ENCODE data around the gene RPL37. TPM values are rescaled to one million over a fixed set of nuclear protein-coding genes. Genes with fewer than 3 reads are reported as not detected.
"Not testable (repeated sequence)": the region's sequence is repeated elsewhere in the genome, so short reads cannot be mapped to it uniquely, and the experiment has no call there.

RPL37 gene
- 916 TPM for total RNA-seq (2021; ENCODE audit: unreplicated experiment)
- 2,029 TPM for polyA plus RNA-seq (2012; ENCODE audit: insufficient read length)
- percentile 99 among the genes with signal in this experiment for Bru-seq, nascent RNA
- BruChase-seq, experiment 1, labeled RNA remaining after a 2-hour chase: percentile 96 among the genes with signal in this experiment
- BruChase-seq, experiment 2, labeled RNA remaining after a 6-hour chase: percentile 92 among the genes with signal in this experiment
- long read RNA-seq, full-length matches to known transcripts: 132 of 1,938 reads
- long read RNA-seq, partial matches to known transcripts: 1,797 of 1,938 reads
- long read RNA-seq, other reads (novel, unspliced or antisense): 9 of 1,938 reads

- TF ChIP-seq SIN3A (IDR thresholded peaks at IDR 0.05; ENCODE audit: borderline replicate concordance, insufficient read depth, low read depth, low read length) (peak; percentile 67; the same call in 1 of the 2 replicates), TCF7L2 (IDR thresholded peaks at IDR 0.05; ENCODE audit: low read depth, low read length) (peak; percentile 94), CTCF (IDR thresholded peaks at IDR 0.05) (no peak), POLR2AphosphoS5 (IDR thresholded peaks at IDR 0.05; ENCODE audit: low read depth, low read length) (peak; percentile 100)
- TF ChIP-seq, protein P1, sequence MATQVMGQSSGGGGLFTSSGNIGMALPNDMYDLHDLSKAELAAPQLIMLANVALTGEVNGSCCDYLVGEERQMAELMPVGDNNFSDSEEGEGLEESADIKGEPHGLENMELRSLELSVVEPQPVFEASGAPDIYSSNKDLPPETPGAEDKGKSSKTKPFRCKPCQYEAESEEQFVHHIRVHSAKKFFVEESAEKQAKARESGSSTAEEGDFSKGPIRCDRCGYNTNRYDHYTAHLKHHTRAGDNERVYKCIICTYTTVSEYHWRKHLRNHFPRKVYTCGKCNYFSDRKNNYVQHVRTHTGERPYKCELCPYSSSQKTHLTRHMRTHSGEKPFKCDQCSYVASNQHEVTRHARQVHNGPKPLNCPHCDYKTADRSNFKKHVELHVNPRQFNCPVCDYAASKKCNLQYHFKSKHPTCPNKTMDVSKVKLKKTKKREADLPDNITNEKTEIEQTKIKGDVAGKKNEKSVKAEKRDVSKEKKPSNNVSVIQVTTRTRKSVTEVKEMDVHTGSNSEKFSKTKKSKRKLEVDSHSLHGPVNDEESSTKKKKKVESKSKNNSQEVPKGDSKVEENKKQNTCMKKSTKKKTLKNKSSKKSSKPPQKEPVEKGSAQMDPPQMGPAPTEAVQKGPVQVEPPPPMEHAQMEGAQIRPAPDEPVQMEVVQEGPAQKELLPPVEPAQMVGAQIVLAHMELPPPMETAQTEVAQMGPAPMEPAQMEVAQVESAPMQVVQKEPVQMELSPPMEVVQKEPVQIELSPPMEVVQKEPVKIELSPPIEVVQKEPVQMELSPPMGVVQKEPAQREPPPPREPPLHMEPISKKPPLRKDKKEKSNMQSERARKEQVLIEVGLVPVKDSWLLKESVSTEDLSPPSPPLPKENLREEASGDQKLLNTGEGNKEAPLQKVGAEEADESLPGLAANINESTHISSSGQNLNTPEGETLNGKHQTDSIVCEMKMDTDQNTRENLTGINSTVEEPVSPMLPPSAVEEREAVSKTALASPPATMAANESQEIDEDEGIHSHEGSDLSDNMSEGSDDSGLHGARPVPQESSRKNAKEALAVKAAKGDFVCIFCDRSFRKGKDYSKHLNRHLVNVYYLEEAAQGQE (IDR thresholded peaks at IDR 0.05; ENCODE audit: insufficient read depth in 1 of 2, low read depth in 2 of 2, low read length in 1 of 2): peak; percentile 34 to 45; a peak in 3 of 4 replicates
- Histone ChIP-seq H3K4me3 (ENCODE audit: low read depth in 2 of 2, low read length in 2 of 2) (peak within 1 kb of the TSS; percentile 97 to 100), H3K9me3 (ENCODE audit: control insufficient read depth, insufficient read depth, low read depth, low read length) (no peaks in the 10 kb centered on the region), H3K27ac (ENCODE audit: low read length) (peak within 1 kb of the TSS; percentile 99), H3K27me3 (ENCODE audit: control insufficient read depth, insufficient read depth, low read length) (no peaks in the 10 kb centered on the region), H3K4me1 (ENCODE audit: control insufficient read depth, insufficient read depth, low read length) (peaks cover 18% of the 10 kb centered on the region), H3K36me3 (ENCODE audit: control insufficient read depth, insufficient read depth, low read length) (peaks cover 41% of the 10 kb centered on the region)
- ATAC-seq (peak; percentile 99), DNase-seq (ENCODE audit: low read depth, low spot score) (peak; percentile 92)
- in situ Hi-C loops (cut with HindIII; ENCODE audit: low pct_unique_long_range_greater_than_20kb, low sequenced_read_pairs) (no loop called here), intact Hi-C loops (cut with micrococcal nuclease; ENCODE audit: unreplicated experiment) (no loop called here)
- ChIA-PET POLR2A (interaction anchor here (0.8 kb wide), 1 partner anchor 44 kb away, joined by 3 read pairs; no protein-coding TSS in a partner anchor), CTCF (no interaction called here)
- TSS peak; percentile 99 for BruUV-seq (replicated peaks)
These were observed at the start of gene RPL37 for GRCh38 chr5:40834849-40835787. TSS of gene RPL37 (minus strand) at chr5:40835222. CDS start at chr5:40835185, 37 bp downstream.

- in situ Hi-C loops (cut with HindIII; ENCODE audit: low pct_unique_long_range_greater_than_20kb, low sequenced_read_pairs); intact Hi-C loops (cut with micrococcal nuclease; ENCODE audit: unreplicated experiment); H3K9me3 ChIP-seq (ENCODE audit: control insufficient read depth, insufficient read depth, low read depth, low read length); ATAC-seq; POLR2A ChIA-PET; H3K36me3 ChIP-seq (ENCODE audit: control insufficient read depth, insufficient read depth, low read length); H3K4me1 ChIP-seq (ENCODE audit: control insufficient read depth, insufficient read depth, low read length); CTCF ChIA-PET; H3K27ac ChIP-seq (ENCODE audit: low read length); BruUV-seq (replicated peaks); H3K27me3 ChIP-seq (ENCODE audit: control insufficient read depth, insufficient read depth, low read length); DNase-seq (ENCODE audit: low read depth, low spot score); H3K4me3 ChIP-seq (ENCODE audit: low read depth in 2 of 2, low read length in 2 of 2): not testable (repeated sequence)
These were observed 48.0 kb upstream of the RPL37 start for GRCh38 chr5:40883051-40883450.
